Measurements from ENCODE around the gene CCSAP.

- no peak for TF ChIP-seq POLR2A (IDR thresholded peaks at IDR 0.05; ENCODE audit: low read length)
- no peak for TF ChIP-seq GATA1 (IDR thresholded peaks at IDR 0.05; ENCODE audit: low read depth, low read length)
These were observed 37.8 kb upstream of the CCSAP start for GRCh38 chr1:229380536-229381160.

Measured in erythroblast (primary cell).